ENCODE results near the gene AIG1.

GRCh38 chr6:143294265-143294860, 233.7 kb downstream of the AIG1 start:
- TF ChIP-seq, protein P1, sequence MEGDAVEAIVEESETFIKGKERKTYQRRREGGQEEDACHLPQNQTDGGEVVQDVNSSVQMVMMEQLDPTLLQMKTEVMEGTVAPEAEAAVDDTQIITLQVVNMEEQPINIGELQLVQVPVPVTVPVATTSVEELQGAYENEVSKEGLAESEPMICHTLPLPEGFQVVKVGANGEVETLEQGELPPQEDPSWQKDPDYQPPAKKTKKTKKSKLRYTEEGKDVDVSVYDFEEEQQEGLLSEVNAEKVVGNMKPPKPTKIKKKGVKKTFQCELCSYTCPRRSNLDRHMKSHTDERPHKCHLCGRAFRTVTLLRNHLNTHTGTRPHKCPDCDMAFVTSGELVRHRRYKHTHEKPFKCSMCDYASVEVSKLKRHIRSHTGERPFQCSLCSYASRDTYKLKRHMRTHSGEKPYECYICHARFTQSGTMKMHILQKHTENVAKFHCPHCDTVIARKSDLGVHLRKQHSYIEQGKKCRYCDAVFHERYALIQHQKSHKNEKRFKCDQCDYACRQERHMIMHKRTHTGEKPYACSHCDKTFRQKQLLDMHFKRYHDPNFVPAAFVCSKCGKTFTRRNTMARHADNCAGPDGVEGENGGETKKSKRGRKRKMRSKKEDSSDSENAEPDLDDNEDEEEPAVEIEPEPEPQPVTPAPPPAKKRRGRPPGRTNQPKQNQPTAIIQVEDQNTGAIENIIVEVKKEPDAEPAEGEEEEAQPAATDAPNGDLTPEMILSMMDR (IDR thresholded peaks at IDR 0.05 in 2 of 3, conservative IDR thresholded peaks at IDR 0.05 in 1 of 3; ENCODE audit: borderline replicate concordance in 1 of 3, insufficient read depth in 1 of 3, low read depth in 2 of 3, low read length in 2 of 3): no peak
- no peak for TF ChIP-seq CEBPB (IDR thresholded peaks at IDR 0.05; ENCODE audit: low read depth)
- TF ChIP-seq POLR2A (IDR thresholded peaks at IDR 0.05; ENCODE audit: borderline replicate concordance, extremely low read depth, insufficient read depth, insufficient read length): no peak
- TF ChIP-seq POLR2AphosphoS5 (IDR thresholded peaks at IDR 0.05; ENCODE audit: low read depth, low read length): no peak
- TF ChIP-seq SIN3A (IDR thresholded peaks at IDR 0.05; ENCODE audit: low read depth): no peak
- no peak for TF ChIP-seq REST (IDR thresholded peaks at IDR 0.05; ENCODE audit: low read depth)
- TF ChIP-seq EZH2 (IDR thresholded peaks at IDR 0.05): no peak
- no peak for TF ChIP-seq SP1 (IDR thresholded peaks at IDR 0.05; ENCODE audit: low read depth)
- TF ChIP-seq EZH2phosphoT487 (IDR thresholded peaks at IDR 0.05; ENCODE audit: borderline replicate concordance): no peak
